PC-3 (cell line): ENCODE data around the gene ELK4. TPM values are rescaled to one million over a fixed set of nuclear protein-coding genes. Genes with fewer than 3 reads are reported as not detected.

Source experiments
- ATAC-seq: fragments of 200-7000 bp; cut with Tn5 transposase; 2 replicates; pipeline ENCODE4 v1.9.1; 2020; ENCODE audit warnings: mild to moderate bottlenecking, moderate library complexity
- BruUV-seq: library from RNA; stranded (reverse); fragments of 400-500 nt; replicated peaks from 2 replicates; lab custom pipeline; 2021; lab: Mats Ljungman, UMichigan
- CTCF ChIA-PET: fragments of 300-600 bp; sonication (Branson Sonifier 250); formaldehyde crosslinking; loops from one replicate; lab custom pipeline; 2022; ENCODE audit warnings: antibody characterized with exemption; lab: Charles Lee
- POLR2A ChIA-PET: fragments of 300-600 bp; sonication (Branson Sonifier 250); formaldehyde crosslinking; loops from one replicate; lab custom pipeline; 2022; ENCODE audit warnings: antibody characterized with exemption; ENCODE audit not compliant: unreplicated experiment; lab: Charles Lee
- DNase-seq: peaks from one replicate; pipeline ENCODE4 v3.0.0-alpha.2; 2015
- H2AFZ ChIP-seq: fragments of 300-600 bp; sonication (generic); 2 replicates; pipeline ENCODE4 v1.6.0; 2016; ENCODE audit warnings: antibody characterized with exemption, low read length
- H3F3A ChIP-seq: fragments of 300-600 bp; sonication (generic); one replicate; pipeline ENCODE4 v1.6.0; 2017; ENCODE audit warnings: antibody characterized with exemption, low read length, control low read depth, mild to moderate bottlenecking; ENCODE audit not compliant: unreplicated experiment
- H3K27ac ChIP-seq: fragments of 300-600 bp; sonication (generic); 2 replicates; pipeline ENCODE4 v1.5.1; 2016; ENCODE audit warnings: mild to moderate bottlenecking, low read length
- H3K27me3 ChIP-seq: fragments of 300-600 bp; sonication (generic); 2 replicates; pipeline ENCODE4 v1.6.1; 2016; ENCODE audit warnings: low read length, mixed read lengths
- H3K36me3 ChIP-seq: fragments of 300-600 bp; sonication (generic); 2 replicates; pipeline ENCODE4 v1.6.1; 2016; ENCODE audit warnings: low read depth, mixed run types, low read length, mixed read lengths
- H3K4me1 ChIP-seq: fragments of 300-600 bp; sonication (generic); 2 replicates; pipeline ENCODE4 v1.5.1; 2016; ENCODE audit warnings: low read length; ENCODE audit not compliant: insufficient read depth
- H3K4me2 ChIP-seq: fragments of 300-600 bp; sonication (generic); 2 replicates; pipeline ENCODE4 v1.6.0; 2016; ENCODE audit warnings: low read length
- H3K4me3 ChIP-seq: fragments of 300-600 bp; sonication (generic); 2 replicates; pipeline ENCODE4 v1.5.1; 2016; ENCODE audit warnings: mild to moderate bottlenecking, low read length, mixed read lengths
- H3K79me2 ChIP-seq: fragments of 300-600 bp; sonication (generic); 2 replicates; pipeline ENCODE4 v1.6.1; 2017; ENCODE audit warnings: low read length, mixed read lengths
- H3K9ac ChIP-seq: fragments of 300-600 bp; sonication (generic); 2 replicates; pipeline ENCODE4 v1.6.0; 2016; ENCODE audit warnings: mild to moderate bottlenecking, low read length
- H3K9me2 ChIP-seq: fragments of 300-600 bp; sonication (generic); replicated peaks from 2 replicates; pipeline ENCODE4 v1.6.1; 2016; ENCODE audit warnings: mixed run types, low read length, mixed read lengths
- H3K9me3 ChIP-seq: fragments of 300-600 bp; sonication (generic); 2 replicates; pipeline ENCODE4 v1.6.1; 2016; ENCODE audit warnings: low read length, mixed read lengths
- H4K20me1 ChIP-seq: fragments of 300-600 bp; sonication (generic); 2 replicates; pipeline ENCODE4 v1.6.1; 2016; ENCODE audit warnings: low read length, mixed read lengths
- CTCF ChIP-seq: fragments of 300-600 bp; sonication (generic); conservative IDR thresholded peaks from 2 replicates; pipeline ENCODE4 v1.5.1; 2017; ENCODE audit warnings: antibody characterized with exemption, low read depth, mild to moderate bottlenecking, low read length
- EZH2 ChIP-seq: fragments of 300-600 bp; sonication (generic); IDR thresholded peaks from one replicate; pipeline ENCODE4 v1.6.1; 2017; ENCODE audit warnings: antibody characterized with exemption, mild to moderate bottlenecking, low read length; ENCODE audit not compliant: unreplicated experiment
- EZH2phosphoT487 ChIP-seq: fragments of 300-600 bp; sonication (generic); IDR thresholded peaks from 2 replicates; pipeline ENCODE4 v1.6.1; 2018; ENCODE audit warnings: mild to moderate bottlenecking, antibody characterized with exemption, low read length, borderline replicate concordance
- intact Hi-C: fragments of 100-400 bp; cut with micrococcal nuclease; formaldehyde crosslinking; loops from 2 replicates; pipeline ENCODE4 v1.9.0; 2023
- total RNA-seq: library from RNA; depleted of rRNA; stranded (reverse); fragments of >200 nt; gene quantifications from 2 replicates; pipeline ENCODE4 v1.2.3, GENCODE V29; 2014

Gene ELK4
- total RNA-seq, 1 experiment from 2014 or later = 16.3 TPM

GRCh38 chr1:205642679-205643307 is 11.0 kb upstream of the ELK4 start:
- no peaks in the 10 kb centered on the region for H3K4me1 ChIP-seq
- H3K4me3 ChIP-seq = no peak overlapping the region
- POLR2A ChIA-PET = no interaction called here
- H3K27me3 ChIP-seq = no peaks in the 10 kb centered on the region
- H3K36me3 ChIP-seq = no peaks in the 10 kb centered on the region; the same call in none of the 2 replicates
- ATAC-seq (no peak), DNase-seq (no peak)
- intact Hi-C loops = no loop called here
- H3K79me2 ChIP-seq = no peaks in the 10 kb centered on the region
- no TSS peak for BruUV-seq
- TF ChIP-seq EZH2 (no peak), EZH2phosphoT487 (no peak), CTCF (no peak)
- no peaks in the 10 kb centered on the region for H4K20me1 ChIP-seq
- H3K9ac ChIP-seq = no peak overlapping the region
- CTCF ChIA-PET = no interaction called here
- H3K4me2 ChIP-seq = no peak overlapping the region
- H2AFZ ChIP-seq = no peak overlapping the region
- no peaks in the 10 kb centered on the region for H3K9me2 ChIP-seq
- H3K9me3 ChIP-seq = no peaks in the 10 kb centered on the region
- no peaks in the 10 kb centered on the region for H3F3A ChIP-seq
- no peak overlapping the region for H3K27ac ChIP-seq

- Histone ChIP-seq H3K9me3 (no peaks in the 10 kb centered on the region), H3K27ac (no peak overlapping the region), H2AFZ (no peak overlapping the region), H4K20me1 (no peaks in the 10 kb centered on the region), H3K4me2 (no peak overlapping the region), H3K4me1 (no peaks in the 10 kb centered on the region), H3K4me3 (no peak overlapping the region), H3K9ac (no peak overlapping the region), H3K27me3 (no peaks in the 10 kb centered on the region), H3K79me2 (no peaks in the 10 kb centered on the region), H3F3A (no peaks in the 10 kb centered on the region), H3K9me2 (no peaks in the 10 kb centered on the region), H3K36me3 (no peaks in the 10 kb centered on the region; the same call in 1 of the 2 replicates)
- no TSS peak for BruUV-seq
- ChIA-PET POLR2A (no interaction called here), CTCF (no interaction called here)
- no peak for DNase-seq
- no peak for ATAC-seq
- intact Hi-C loops = no loop called here
- TF ChIP-seq CTCF (no peak), EZH2phosphoT487 (no peak), EZH2 (no peak)
Observed at GRCh38 chr1:205639567-205639966, 7.8 kb upstream of the ELK4 start.

GRCh38 chr1:205637854-205638468 is 6.2 kb upstream of the ELK4 start:
- ATAC-seq (no peak), DNase-seq (no peak)
- CTCF ChIA-PET = no interaction called here
- no TSS peak for BruUV-seq
- intact Hi-C loops = no loop called here
- TF ChIP-seq EZH2phosphoT487 (no peak), EZH2 (no peak), CTCF (no peak)
- Histone ChIP-seq H3K79me2 (no peaks in the 10 kb centered on the region), H3K9ac (no peak overlapping the region), H3K27ac (no peak overlapping the region), H3K4me1 (peaks cover 9% of the 10 kb centered on the region), H3K9me3 (no peaks in the 10 kb centered on the region), H3K36me3 (no peaks in the 10 kb centered on the region), H4K20me1 (no peaks in the 10 kb centered on the region), H3K9me2 (no peaks in the 10 kb centered on the region), H3K4me2 (no peak overlapping the region), H3K4me3 (no peak overlapping the region), H3F3A (no peaks in the 10 kb centered on the region), H3K27me3 (no peaks in the 10 kb centered on the region), H2AFZ (no peak overlapping the region)
- POLR2A ChIA-PET = no interaction called here
